Left renal pelvis (tissue), 4 donors: ENCODE measurements around the gene PAX8. TPM values are rescaled to one million over a fixed set of nuclear protein-coding genes. Genes with fewer than 3 reads are reported as not detected.

ENCODE experiments used
- DNase-seq, 4 donors: peaks; one replicate each; pipeline ENCODE4 v3.0.0-alpha.2; 2013; ENCODE audit warnings: low read depth in 4 of 4, low spot score in 3 of 4
- polyA plus RNA-seq, 4 donors: library from polyadenylated mRNA; unstranded; fragments of 120-200 nt; gene quantifications; one replicate each; pipeline ENCODE4 v1.2.1, GENCODE V29; 2013; ENCODE audit not compliant: insufficient read length in 4 of 4

PAX8 gene
- polyA plus RNA-seq, 4 donors, result 4.3 to 528 (median 285) TPM

DNA sequence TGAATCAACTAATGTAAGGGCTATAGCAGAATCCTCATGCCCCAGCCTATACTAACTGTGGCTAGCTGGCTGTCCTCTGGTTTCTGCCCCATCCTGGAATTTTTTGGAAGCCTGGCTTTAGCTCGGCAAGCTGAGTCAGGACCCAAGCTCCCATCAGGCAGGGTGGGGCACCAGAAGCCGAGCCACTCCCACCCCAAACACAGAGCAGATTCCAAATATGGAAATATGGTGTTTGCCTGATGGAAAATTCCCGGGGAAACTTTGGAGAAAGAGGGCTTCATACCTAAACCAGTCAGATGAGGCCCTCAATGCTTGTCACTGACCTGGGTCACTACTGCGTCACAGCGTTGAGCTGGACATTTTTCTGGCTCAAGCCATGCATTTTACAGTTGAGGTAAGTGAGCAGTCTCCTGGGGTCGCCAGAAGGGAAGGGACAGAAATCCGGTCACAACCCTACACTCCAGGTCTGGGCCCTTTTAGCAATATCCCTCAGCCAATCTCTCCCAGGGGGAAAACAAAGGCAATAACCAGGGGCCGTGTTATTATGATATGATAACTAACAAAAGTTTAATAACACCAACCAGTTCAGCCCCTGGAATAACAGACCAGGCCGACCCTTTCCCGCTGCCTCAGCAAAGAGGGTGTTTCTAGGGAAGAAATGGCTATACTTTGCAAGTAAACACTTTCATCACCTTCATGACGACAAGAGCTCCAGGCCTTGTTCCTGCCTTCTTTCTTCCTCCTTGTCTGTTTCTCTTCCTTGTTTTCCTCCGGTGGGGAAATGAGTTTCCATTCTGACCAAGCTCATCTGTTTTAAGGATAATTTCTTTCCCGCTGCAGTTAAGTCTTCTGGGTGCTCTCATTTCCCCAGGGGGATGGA is 67.3 kb downstream of the PAX8 start:
- no peak for DNase-seq

GRCh38 chr2:113209646-113210171 is 69.0 kb downstream of the PAX8 start:
- no peak for DNase-seq

- DNase-seq, result no peak
Measured at GRCh38 chr2:113209011-113209645, 69.6 kb downstream of the PAX8 start.

DNA sequence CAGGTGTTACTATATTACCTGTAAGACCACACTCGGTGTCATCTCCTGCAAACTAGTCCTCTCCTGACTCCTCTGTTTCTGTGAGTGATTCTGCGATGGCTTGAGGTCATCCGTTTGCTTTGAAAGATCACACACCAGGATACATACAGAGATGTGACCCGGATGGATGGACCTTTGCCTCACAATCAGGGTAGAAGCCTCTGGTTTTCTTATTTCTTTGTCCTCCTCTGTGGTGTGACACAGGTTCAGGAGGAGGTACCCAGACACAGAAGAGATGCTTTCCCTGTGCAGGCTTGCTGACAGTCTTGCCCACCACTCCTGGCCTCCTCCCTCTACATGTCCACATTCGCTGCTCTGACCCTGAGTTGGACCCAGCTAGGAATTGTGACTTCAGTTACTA is 70.3 kb downstream of the PAX8 start:
- DNase-seq, result no peak

GRCh38 chr2:113207021-113207420 is 71.7 kb downstream of the PAX8 start:
- no peak for DNase-seq

DNA sequence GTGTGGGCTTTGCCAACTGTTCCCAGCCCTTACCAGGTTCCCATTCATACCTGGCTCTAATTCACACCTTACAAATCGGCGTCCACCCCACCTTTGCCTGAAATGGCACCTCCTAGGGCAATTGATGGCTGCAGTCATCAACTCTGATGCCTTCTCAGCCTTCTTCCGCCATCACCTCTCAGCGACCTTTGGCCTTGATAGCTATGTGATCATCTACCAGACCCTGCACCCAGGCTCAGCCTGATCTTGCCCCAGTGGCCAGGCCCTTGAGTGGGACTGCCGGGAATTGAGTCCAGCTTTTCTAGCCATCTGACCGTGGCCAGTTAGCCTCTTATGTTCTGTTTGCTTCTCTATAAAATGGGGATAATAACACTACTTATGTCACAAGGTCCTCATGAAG is 72.5 kb downstream of the PAX8 start:
- no peak for DNase-seq

DNA sequence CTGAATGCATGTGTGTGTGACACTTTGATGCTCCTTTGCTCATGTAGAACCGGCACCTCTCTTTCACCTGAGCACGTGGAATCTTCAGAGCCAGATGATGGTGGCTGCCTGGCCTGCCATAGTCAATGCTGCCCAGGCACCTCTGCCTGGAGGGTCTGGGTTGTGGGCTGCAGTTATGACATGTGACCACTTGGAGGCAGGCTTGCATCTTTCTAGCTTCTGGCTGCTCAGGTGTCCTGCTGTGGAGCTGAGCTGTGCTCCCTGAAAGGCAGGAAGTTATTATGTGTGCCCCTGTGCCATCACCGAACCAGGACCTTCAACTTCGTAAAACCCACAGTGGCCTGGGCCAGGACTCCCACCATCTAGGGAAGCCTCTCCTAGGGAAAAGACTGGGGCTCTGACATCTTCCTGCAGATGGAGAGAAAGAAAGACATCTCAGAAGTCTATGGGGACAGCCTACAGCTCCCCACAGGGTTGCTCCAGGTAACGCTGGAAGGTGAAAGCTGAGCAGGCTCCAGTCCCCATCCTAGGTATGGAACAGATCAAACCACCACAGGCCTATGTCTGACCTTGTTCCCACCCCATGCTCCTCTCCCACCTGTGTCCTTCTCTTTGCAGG is 74.7 kb downstream of the PAX8 start:
- DNase-seq, result peak in 1 of 4 donors; percentile 67

- no peak for DNase-seq
Measured at GRCh38 chr2:113203217-113203530, 75.5 kb downstream of the PAX8 start.

- DNase-seq, result no peak
Measured at GRCh38 chr2:113202305-113203216, 76.2 kb downstream of the PAX8 start.

DNA sequence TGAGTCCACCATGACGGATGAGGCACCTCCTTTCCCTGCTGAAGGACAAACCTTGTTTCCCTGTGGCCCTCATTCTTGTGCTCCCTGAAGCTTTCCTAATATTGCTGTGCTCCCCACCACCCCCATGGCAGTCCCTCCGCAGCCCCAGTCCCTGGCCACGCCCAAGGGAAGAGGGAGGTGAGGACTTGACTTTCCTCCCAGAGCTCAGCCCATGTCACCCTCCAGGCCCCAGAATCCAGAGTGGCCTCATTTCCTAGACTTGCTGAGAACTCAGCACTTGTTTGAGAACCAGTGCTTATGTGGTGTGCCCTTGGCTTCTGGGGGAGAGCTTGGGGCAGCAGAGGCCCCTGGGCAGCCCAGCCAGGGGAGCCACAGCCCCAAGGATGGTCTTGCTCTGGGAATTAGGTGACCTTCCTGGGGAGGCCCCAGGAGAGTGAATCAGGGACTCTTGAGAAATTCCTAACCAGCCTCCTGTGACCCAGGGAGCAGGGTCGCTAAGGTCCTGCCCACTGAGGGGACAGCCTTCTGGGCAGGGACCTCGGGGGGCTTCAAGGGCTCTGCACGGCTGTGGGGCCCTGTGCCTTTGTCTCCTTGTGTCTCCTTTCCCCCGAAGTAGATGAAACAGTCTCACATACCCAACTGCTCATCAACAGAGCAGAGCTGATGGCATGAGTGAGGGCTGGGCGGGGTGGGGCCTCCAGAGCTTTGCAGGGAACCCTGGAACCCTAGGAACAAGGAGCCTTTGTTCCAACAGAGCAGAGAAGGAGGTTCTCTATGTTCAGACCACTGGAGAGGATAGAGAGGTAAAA is 77.0 kb downstream of the PAX8 start:
- DNase-seq, result no peak

GRCh38 chr2:113200736-113201490 is 77.8 kb downstream of the PAX8 start:
- no peak for DNase-seq

DNA sequence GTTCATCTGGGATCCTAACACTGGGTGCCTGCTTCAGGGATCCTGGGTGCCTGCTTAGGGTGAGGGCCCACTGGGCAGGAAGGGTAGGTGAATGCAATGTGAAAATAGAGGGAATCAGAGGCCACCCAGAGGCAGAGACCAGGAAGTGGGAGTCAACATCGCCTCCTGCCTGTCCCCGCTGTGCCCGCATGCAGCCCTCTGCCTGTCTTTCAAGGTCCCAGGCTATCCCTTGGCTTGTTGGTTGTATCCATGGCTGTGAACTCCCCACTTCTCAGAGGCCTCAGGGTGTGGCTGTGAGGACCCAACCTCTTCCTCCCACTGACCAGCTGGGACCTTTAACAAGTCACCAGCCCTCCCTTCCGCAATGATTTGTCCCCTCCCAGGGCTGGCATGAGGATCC is 78.5 kb downstream of the PAX8 start:
- no peak for DNase-seq

GRCh38 chr2:113198790-113199612 is 79.7 kb downstream of the PAX8 start:
- DNase-seq, result peak in 1 of 4 donors; percentile 52

DNA sequence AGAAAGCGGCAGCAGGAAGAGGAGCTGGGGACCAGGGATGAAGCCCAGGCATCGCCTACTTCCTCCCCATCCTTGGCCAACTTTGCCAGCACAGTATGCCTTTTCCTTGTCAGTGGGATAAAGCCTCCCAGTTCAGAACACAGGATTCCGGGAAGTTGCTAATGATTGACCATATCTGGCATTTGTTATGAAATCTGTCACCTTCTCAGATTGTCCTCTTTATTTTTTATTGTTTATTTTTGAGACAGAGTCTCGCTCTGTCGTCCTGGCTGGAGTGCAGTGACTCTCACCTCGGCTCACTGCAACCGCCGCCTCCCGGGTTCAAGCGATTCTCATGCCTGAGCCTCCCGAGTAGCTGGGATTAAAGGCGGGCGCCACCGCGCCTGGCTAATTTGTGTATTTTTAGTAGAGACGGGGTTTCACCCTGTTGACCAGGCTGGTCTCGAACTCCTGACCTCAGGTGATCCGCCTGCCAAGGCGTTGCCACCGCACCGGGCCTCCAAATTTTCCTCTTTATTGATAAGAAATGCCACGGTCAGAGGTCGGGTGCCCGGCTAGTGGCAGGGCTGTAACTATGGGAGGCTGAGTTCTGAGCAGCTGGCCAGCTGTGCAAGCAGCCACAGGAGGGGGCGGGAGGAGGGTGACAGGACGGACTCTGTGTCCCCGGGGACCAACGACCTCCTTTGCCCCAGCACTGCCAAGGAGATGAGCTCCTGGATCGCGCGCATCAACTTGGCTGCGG is 80.5 kb downstream of the PAX8 start:
- DNase-seq, result no peak

DNA sequence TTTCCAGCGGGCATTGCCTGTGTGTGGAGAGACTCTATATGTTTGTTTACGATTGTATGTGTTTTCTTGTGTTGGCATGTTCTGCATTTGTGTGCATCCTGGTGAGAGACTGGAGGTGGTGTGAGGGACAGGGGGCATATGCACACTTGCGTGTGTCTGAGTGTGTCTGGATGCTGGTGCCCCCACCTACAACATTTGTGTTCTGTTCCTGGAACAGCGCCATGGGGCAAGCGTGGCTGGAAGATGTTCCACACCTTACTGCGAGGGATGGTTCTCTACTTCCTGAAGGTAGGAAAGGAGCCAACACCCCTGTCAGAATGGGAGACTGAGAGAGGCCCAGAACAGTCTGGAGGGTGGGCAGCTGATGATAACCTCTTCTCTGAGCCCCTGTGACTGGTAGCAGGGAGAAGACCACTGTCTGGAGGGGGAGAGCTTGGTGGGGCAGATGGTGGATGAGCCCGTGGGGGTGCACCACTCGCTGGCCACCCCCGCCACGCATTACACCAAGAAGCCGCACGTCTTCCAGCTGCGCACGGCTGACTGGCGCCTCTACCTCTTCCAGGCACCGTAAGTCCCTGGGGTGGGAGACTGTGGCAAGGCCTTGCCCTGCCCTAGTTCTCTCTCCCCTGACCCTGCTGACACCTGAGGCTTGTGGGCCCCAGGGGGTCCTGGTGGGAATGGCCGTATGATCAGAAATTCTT is 81.2 kb downstream of the PAX8 start:
- DNase-seq, result no peak

DNA sequence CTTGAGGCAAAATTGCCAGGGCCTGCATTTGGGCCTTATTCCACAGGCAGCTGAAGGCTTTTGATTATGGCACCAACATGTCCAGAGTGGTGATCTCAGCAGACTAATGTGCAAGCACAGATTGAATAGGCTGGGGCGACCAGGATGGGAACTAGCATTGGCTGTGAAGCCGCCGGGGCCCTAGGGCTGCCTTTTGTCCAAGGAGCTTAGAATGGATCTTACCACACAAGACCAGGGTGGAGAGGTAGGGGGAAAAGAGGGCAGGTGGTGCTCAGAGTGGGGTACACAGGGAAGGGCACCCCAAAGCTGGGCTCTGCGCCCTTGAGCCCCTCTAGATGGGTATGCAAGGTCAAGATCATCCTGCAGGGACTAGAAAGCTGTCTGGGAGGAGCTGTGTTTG is 81.9 kb downstream of the PAX8 start:
- DNase-seq, result no peak
